Endothelial cell (in vitro differentiated cells): ENCODE data around the gene PLA2R1. TPM values are rescaled to one million over a fixed set of nuclear protein-coding genes. Genes with fewer than 3 reads are reported as not detected.

ENCODE experiments used
- DNase-seq: peaks from one replicate; pipeline ENCODE4 v3.0.0; 2021; ENCODE audit warnings: low spot score
- H3K27ac Mint-ChIP-seq: one replicate; pipeline ENCODE4 v1.8.0; 2021; ENCODE audit warnings: mixed read lengths, inconsistent platforms; ENCODE audit not compliant: unreplicated experiment
- H3K27me3 Mint-ChIP-seq: one replicate; pipeline ENCODE4 v1.8.0; 2021; ENCODE audit warnings: mild to moderate bottlenecking, moderate library complexity, mixed read lengths, inconsistent platforms; ENCODE audit not compliant: unreplicated experiment
- H3K36me3 Mint-ChIP-seq: one replicate; pipeline ENCODE4 v1.8.0; 2021; ENCODE audit warnings: mild to moderate bottlenecking, low read depth, mixed read lengths, inconsistent platforms; ENCODE audit not compliant: unreplicated experiment
- H3K4me1 Mint-ChIP-seq: one replicate; pipeline ENCODE4 v1.8.0; 2021; ENCODE audit warnings: mild to moderate bottlenecking, mixed read lengths, inconsistent platforms; ENCODE audit not compliant: unreplicated experiment
- H3K4me3 Mint-ChIP-seq: one replicate; pipeline ENCODE4 v1.8.0; 2021; ENCODE audit warnings: mild to moderate bottlenecking, mixed read lengths, inconsistent platforms; ENCODE audit not compliant: unreplicated experiment
- H3K9me3 Mint-ChIP-seq: one replicate; pipeline ENCODE4 v1.8.0; 2021; ENCODE audit warnings: mixed read lengths, inconsistent platforms; ENCODE audit not compliant: unreplicated experiment
- CTCF ChIP-seq: fragments of 200-600 bp; sonication (generic); IDR thresholded peaks from one replicate; pipeline ENCODE4 v1.5.0; 2021; ENCODE audit warnings: antibody characterized with exemption; ENCODE audit not compliant: unreplicated experiment
- total RNA-seq: library from RNA; stranded (reverse); fragmentation: NEBNext Ultra II Directional; extraction: Animal tissue kit (Norgen Biotek cat#: 25700); gene quantifications from one replicate; pipeline ENCODE4 v1.2.1, GENCODE V29; 2021; ENCODE audit not compliant: unreplicated experiment

PLA2R1 gene
- total RNA-seq, 1 donor from 2014 or later: 1.1 TPM

GRCh38 chr2:159985656-159986055, 76.8 kb downstream of the PLA2R1 start:
- H3K36me3 Mint-ChIP-seq: no peaks in the 10 kb centered on the region
- TF ChIP-seq CTCF: no peak

GRCh38 chr2:159984034-159984433, 78.4 kb downstream of the PLA2R1 start:
- H3K27ac Mint-ChIP-seq: no peak overlapping the region
- DNase-seq: no peak
- no peak for TF ChIP-seq CTCF
- no peak overlapping the region for H3K4me3 Mint-ChIP-seq
- no peaks in the 10 kb centered on the region for H3K36me3 Mint-ChIP-seq
- H3K27me3 Mint-ChIP-seq: peaks cover 3% of the 10 kb centered on the region
- H3K4me1 Mint-ChIP-seq: peaks cover 5% of the 10 kb centered on the region
- H3K9me3 Mint-ChIP-seq: no peaks in the 10 kb centered on the region

More at GRCh38 chr2:159985656-159986055, 76.8 kb downstream of the PLA2R1 start:
- no peak overlapping the region for H3K4me3 Mint-ChIP-seq
- no peaks in the 10 kb centered on the region for H3K9me3 Mint-ChIP-seq
- DNase-seq: no peak
- H3K4me1 Mint-ChIP-seq: peaks cover 5% of the 10 kb centered on the region
- H3K27me3 Mint-ChIP-seq: peaks cover 3% of the 10 kb centered on the region
- no peak overlapping the region for H3K27ac Mint-ChIP-seq

GRCh38 chr2:159982842-159983785, 79.3 kb downstream of the PLA2R1 start:
- H3K4me3 Mint-ChIP-seq: no peak overlapping the region
- TF ChIP-seq CTCF: no peak
- H3K4me1 Mint-ChIP-seq: peaks cover 5% of the 10 kb centered on the region
- no peak for DNase-seq
- no peaks in the 10 kb centered on the region for H3K36me3 Mint-ChIP-seq
- H3K9me3 Mint-ChIP-seq: no peaks in the 10 kb centered on the region
- no peak overlapping the region for H3K27ac Mint-ChIP-seq
- H3K27me3 Mint-ChIP-seq: peaks cover 3% of the 10 kb centered on the region

GRCh38 chr2:159982270-159982669, 80.1 kb downstream of the PLA2R1 start:
- no peak for TF ChIP-seq CTCF
- no peak for DNase-seq
- Mint-ChIP-seq H3K27ac (no peak overlapping the region), H3K27me3 (no peaks in the 10 kb centered on the region), H3K9me3 (no peaks in the 10 kb centered on the region), H3K4me3 (no peak overlapping the region), H3K4me1 (peaks cover 5% of the 10 kb centered on the region), H3K36me3 (no peaks in the 10 kb centered on the region)

GRCh38 chr2:159976527-159977160, 85.8 kb downstream of the PLA2R1 start:
- Mint-ChIP-seq H3K4me3 (no peak overlapping the region), H3K4me1 (no peaks in the 10 kb centered on the region), H3K36me3 (no peaks in the 10 kb centered on the region), H3K9me3 (no peaks in the 10 kb centered on the region), H3K27ac (no peak overlapping the region), H3K27me3 (no peaks in the 10 kb centered on the region)
- DNase-seq: no peak
- TF ChIP-seq CTCF: no peak
